ENCODE data around the gene SSX4B.
"Not testable (repeated sequence)": the region's sequence is repeated elsewhere in the genome, so short reads cannot be mapped to it uniquely, and the experiment has no call there.

SSX4B gene

DNA sequence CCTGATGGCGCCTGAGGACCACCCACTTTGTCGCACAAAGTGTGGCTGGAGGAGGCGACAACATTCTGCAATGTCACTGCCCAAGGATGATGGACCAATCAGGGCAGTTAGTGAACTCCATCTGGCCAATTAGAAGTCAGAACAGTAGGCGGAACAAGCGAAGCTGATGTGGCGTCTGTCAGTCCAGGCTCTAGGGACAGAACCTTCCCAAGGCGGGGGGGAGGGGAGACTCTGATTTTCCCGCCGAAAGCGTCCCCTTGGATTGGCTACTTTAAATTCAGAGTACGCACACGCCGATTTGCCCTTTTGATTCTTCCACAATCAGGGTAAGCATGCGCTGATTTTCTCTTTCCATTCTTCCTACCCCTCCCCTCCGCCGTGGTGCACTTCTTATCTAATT, 28.5 kb downstream of the SSX4B start, which contains the start of gene SSX4:
Gene SSX4, plus strand, starts transcription at position 301 of the 400 bp plus-strand sequence. CDS start 515 bp downstream, outside the sequence.
- TF ChIP-seq TAF1 (IDR thresholded peaks at IDR 0.05; ENCODE audit: low read depth); YY1 (IDR thresholded peaks at IDR 0.05; ENCODE audit: low read depth); EGR1 (IDR thresholded peaks at IDR 0.05): not testable (repeated sequence)

- TF ChIP-seq REST (IDR thresholded peaks at IDR 0.05; ENCODE audit: low read depth) (no peak), MAX (IDR thresholded peaks at IDR 0.05) (no peak), CREB1 (IDR thresholded peaks at IDR 0.05; ENCODE audit: low read depth) (no peak), TEAD4 (IDR thresholded peaks at IDR 0.05) (no peak), FOXM1 (IDR thresholded peaks at IDR 0.05; ENCODE audit: borderline replicate concordance, low read depth) (no peak), NFIC (IDR thresholded peaks at IDR 0.05) (no peak)
These were observed 54.1 kb downstream of the SSX4B start for GRCh38 chrX:48357681-48358080.

DNA sequence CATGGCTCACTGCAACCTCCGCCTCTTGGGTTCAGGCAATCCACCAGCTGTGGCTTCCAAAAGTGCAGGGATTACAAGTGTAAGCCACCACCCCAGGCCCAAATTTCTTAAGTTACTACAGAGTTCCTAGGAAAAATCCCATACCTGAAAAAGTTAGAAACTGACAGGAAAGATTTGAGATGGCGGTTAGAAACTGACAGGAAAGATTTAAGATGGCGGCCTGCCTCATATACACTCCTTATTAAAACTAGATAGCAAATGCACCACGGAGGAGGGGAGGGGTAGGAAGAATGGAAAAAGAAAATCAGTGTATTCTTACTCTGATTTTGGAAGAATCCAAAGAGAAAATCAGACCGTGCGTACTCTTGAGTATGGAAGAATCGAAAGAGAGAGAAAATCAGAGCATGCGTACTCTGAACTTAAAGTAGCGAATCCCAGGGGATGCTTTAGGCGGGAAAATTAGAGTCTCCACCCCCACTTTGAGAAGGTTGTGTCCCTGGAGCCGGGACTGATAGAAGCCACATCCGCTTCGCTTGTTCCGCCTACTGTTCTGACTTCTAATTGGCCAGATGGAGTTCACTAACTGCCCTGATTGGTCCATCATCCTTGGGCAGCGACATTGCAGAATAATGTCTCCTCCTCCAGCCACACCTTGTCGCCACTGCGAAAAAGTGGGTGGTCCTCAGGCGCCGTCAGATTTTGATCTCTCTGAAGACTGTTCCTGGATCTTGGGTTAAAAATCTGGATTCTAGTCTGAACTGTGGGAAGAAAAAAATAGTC, 55.3 kb downstream of the SSX4B start, which contains the start of gene SSX3:
Gene SSX3, minus strand, starts transcription at position 389 of the 780 bp plus-strand sequence. CDS start 1,454 bp downstream, outside the sequence.
- not testable (repeated sequence) for TF ChIP-seq RAD21 (IDR thresholded peaks at IDR 0.05; ENCODE audit: low read depth); TEAD4 (IDR thresholded peaks at IDR 0.05); TCF12 (IDR thresholded peaks at IDR 0.05; ENCODE audit: low read depth)
